Measurements from ENCODE around the gene RALGPS1.
"Not testable (repeated sequence)": the region's sequence is repeated elsewhere in the genome, so short reads cannot be mapped to it uniquely, and the experiment has no call there.

The RALGPS1 gene

DNA sequence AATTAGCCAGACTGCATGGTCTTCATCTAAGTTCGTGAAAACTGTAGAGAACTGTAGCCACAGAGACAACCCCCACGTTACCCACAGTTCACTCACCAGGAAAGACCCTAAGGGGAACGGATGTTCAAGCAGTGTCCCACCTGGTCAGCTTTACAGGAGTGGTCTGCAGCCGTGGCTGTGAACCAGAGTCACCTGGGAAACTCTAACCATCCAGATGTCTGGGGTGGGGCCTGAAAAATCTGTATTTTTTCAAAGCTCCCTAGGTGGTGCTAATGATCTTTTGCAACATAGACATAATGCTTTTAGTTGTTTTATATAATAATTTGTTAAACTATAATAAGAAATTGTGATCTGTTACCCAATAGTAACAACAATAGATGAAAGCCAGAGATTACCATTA is 255.5 kb downstream of the RALGPS1 start:
- no peak for TF ChIP-seq GABPA (IDR thresholded peaks at IDR 0.05; ENCODE audit: low read depth)
- TF ChIP-seq POLR2AphosphoS5 (IDR thresholded peaks at IDR 0.05; ENCODE audit: low read depth): no peak
- no peak for TF ChIP-seq SPI1 (IDR thresholded peaks at IDR 0.05; ENCODE audit: borderline replicate concordance, low read depth)
- TF ChIP-seq, protein P1, sequence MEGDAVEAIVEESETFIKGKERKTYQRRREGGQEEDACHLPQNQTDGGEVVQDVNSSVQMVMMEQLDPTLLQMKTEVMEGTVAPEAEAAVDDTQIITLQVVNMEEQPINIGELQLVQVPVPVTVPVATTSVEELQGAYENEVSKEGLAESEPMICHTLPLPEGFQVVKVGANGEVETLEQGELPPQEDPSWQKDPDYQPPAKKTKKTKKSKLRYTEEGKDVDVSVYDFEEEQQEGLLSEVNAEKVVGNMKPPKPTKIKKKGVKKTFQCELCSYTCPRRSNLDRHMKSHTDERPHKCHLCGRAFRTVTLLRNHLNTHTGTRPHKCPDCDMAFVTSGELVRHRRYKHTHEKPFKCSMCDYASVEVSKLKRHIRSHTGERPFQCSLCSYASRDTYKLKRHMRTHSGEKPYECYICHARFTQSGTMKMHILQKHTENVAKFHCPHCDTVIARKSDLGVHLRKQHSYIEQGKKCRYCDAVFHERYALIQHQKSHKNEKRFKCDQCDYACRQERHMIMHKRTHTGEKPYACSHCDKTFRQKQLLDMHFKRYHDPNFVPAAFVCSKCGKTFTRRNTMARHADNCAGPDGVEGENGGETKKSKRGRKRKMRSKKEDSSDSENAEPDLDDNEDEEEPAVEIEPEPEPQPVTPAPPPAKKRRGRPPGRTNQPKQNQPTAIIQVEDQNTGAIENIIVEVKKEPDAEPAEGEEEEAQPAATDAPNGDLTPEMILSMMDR (IDR thresholded peaks at IDR 0.05; ENCODE audit: insufficient read depth, low read length): no peak
- TF ChIP-seq, protein P2, sequence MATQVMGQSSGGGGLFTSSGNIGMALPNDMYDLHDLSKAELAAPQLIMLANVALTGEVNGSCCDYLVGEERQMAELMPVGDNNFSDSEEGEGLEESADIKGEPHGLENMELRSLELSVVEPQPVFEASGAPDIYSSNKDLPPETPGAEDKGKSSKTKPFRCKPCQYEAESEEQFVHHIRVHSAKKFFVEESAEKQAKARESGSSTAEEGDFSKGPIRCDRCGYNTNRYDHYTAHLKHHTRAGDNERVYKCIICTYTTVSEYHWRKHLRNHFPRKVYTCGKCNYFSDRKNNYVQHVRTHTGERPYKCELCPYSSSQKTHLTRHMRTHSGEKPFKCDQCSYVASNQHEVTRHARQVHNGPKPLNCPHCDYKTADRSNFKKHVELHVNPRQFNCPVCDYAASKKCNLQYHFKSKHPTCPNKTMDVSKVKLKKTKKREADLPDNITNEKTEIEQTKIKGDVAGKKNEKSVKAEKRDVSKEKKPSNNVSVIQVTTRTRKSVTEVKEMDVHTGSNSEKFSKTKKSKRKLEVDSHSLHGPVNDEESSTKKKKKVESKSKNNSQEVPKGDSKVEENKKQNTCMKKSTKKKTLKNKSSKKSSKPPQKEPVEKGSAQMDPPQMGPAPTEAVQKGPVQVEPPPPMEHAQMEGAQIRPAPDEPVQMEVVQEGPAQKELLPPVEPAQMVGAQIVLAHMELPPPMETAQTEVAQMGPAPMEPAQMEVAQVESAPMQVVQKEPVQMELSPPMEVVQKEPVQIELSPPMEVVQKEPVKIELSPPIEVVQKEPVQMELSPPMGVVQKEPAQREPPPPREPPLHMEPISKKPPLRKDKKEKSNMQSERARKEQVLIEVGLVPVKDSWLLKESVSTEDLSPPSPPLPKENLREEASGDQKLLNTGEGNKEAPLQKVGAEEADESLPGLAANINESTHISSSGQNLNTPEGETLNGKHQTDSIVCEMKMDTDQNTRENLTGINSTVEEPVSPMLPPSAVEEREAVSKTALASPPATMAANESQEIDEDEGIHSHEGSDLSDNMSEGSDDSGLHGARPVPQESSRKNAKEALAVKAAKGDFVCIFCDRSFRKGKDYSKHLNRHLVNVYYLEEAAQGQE (IDR thresholded peaks at IDR 0.05; ENCODE audit: insufficient replicate concordance, low read depth): no peak
- H3K27me3 ChIP-seq (ENCODE audit: insufficient read depth, poor library complexity, severe bottlenecking): no peaks in the 10 kb centered on the region
- H3K27ac ChIP-seq (replicated peaks): no peak overlapping the region
- DNase-seq (ENCODE audit: low read depth in 1 of 2, low spot score in 1 of 2): no peak
- no peak overlapping the region for H3K4me3 ChIP-seq (replicated peaks; ENCODE audit: insufficient read depth, low read length)

DNA sequence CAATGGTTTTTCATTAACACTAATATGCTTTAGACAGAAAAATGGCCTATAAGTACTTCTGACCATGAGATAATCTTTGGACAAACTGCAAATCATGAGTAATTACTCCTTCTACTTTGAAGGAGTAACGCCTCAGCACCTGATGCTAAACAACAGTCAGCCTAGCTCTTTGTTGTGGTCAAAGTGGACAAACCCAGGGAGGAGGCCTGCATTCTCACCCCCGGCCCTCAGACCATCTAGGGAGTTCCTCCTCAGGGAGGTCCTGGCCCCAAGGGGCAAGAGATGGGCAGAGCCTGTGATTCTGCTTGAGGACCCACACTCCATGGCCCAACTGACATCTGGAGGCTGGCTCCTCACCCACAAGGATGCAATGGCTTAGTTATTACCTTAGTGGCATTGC is 256.1 kb downstream of the RALGPS1 start:
- no peak for TF ChIP-seq SPI1 (IDR thresholded peaks at IDR 0.05; ENCODE audit: borderline replicate concordance, low read depth)
- no peak for TF ChIP-seq POLR2AphosphoS5 (IDR thresholded peaks at IDR 0.05; ENCODE audit: low read depth)
- TF ChIP-seq GABPA (IDR thresholded peaks at IDR 0.05; ENCODE audit: low read depth): no peak
- TF ChIP-seq, protein P2 (IDR thresholded peaks at IDR 0.05; ENCODE audit: insufficient replicate concordance, low read depth): no peak
- TF ChIP-seq, protein P1 (IDR thresholded peaks at IDR 0.05; ENCODE audit: insufficient read depth, low read length): no peak
- no peak for DNase-seq (ENCODE audit: low read depth in 1 of 2, low spot score in 1 of 2)
- Histone ChIP-seq H3K27ac (replicated peaks) (no peak overlapping the region), H3K4me3 (replicated peaks; ENCODE audit: insufficient read depth, low read length) (no peak overlapping the region), H3K27me3 (ENCODE audit: insufficient read depth, poor library complexity, severe bottlenecking) (no peaks in the 10 kb centered on the region)

DNA sequence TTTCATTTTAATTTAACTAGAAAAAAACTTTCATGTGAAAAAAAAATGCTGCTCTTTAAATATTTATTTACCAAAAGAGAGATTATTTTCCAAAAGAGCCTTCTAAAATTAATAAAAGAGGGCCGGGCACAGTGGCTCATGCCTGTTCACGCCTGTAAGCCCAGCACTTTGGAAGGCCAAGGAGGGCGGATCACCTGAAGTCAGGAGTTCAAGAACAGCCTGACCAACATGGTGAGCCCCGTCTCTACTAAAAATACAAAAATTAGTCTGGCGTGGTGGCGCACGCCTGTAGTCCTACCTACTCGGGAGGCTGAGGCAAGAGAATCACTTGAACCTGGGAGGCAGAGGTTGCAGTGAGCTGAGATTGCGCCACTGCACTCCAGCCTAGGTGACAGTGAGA is 256.8 kb downstream of the RALGPS1 start:
- DNase-seq (ENCODE audit: low read depth in 1 of 2, low spot score in 1 of 2); H3K4me3 ChIP-seq (replicated peaks; ENCODE audit: insufficient read depth, low read length): not testable (repeated sequence)

DNA sequence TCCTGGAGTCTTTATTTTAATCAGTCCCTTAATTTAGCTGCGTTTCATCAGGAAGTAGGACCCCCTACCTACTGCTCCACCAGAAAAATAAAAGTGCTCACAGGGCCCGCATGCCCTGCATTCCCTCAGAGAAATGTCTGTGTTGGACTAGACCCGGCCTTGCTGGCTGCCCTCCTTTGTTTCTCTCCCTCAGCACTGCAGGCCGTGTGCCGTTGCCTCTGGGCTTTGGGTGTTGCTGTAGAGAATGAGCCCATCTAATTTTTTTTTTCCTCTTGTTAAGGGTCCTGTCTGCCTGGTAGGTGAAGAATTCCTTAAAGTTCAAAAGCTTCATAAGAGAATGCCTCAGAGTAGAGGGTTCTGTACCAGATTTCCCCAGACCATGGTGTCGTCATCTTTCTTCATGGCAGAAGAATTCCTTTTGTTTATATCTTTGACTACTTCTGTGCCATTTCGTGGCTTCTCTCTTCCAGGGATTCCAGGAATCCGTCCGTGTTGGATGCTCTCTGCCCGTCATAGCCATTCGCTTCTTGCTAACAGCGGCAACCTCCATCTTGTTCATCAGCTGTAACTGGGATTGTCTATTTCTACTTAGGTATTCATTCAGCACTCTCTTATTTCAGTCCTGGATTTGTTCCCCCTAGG is 257.6 kb downstream of the RALGPS1 start:
- DNase-seq (ENCODE audit: low read depth in 1 of 2, low spot score in 1 of 2): no peak
- Histone ChIP-seq H3K4me3 (replicated peaks; ENCODE audit: insufficient read depth, low read length) (no peak overlapping the region), H3K27me3 (ENCODE audit: insufficient read depth, poor library complexity, severe bottlenecking) (no peaks in the 10 kb centered on the region), H3K27ac (replicated peaks) (no peak overlapping the region)
- TF ChIP-seq, protein P1 (IDR thresholded peaks at IDR 0.05; ENCODE audit: insufficient read depth, low read length): no peak
- TF ChIP-seq, protein P2 (IDR thresholded peaks at IDR 0.05; ENCODE audit: insufficient replicate concordance, low read depth): no peak
- no peak for TF ChIP-seq GABPA (IDR thresholded peaks at IDR 0.05; ENCODE audit: low read depth)
- no peak for TF ChIP-seq SPI1 (IDR thresholded peaks at IDR 0.05; ENCODE audit: borderline replicate concordance, low read depth)
- no peak for TF ChIP-seq POLR2AphosphoS5 (IDR thresholded peaks at IDR 0.05; ENCODE audit: low read depth)

More for the DNA sequence above, 256.8 kb downstream of the RALGPS1 start:
- not testable (repeated sequence) for H3K27ac ChIP-seq (replicated peaks); H3K27me3 ChIP-seq (ENCODE audit: insufficient read depth, poor library complexity, severe bottlenecking)
